Activated CD8-positive, alpha-beta memory T cell treated with anti-CD3 and anti-CD28 coated beads, Interleukin-2, amount 50 U/mL, for 1 hour (primary cell): ENCODE measurements around the gene RDX.

ENCODE experiments used
- DNase-seq: peaks from one replicate; pipeline ENCODE4 v3.0.0-alpha.2; 2020; ENCODE audit errors: extremely low read depth

Gene RDX

GRCh38 chr11:110172468-110173065 lies 123.8 kb downstream of the RDX start:
- DNase-seq, result no peak

- DNase-seq, result no peak
Measured at GRCh38 chr11:110169738-110170137, 126.7 kb downstream of the RDX start.

GRCh38 chr11:110168033-110168803 lies 128.2 kb downstream of the RDX start:
- no peak for DNase-seq

GRCh38 chr11:110165039-110165925 lies 131.1 kb downstream of the RDX start:
- no peak for DNase-seq

- DNase-seq, result no peak
Measured at GRCh38 chr11:110162216-110162615, 134.2 kb downstream of the RDX start.

GRCh38 chr11:110161061-110161460 lies 135.4 kb downstream of the RDX start:
- no peak for DNase-seq

GRCh38 chr11:110160437-110160836 lies 136.0 kb downstream of the RDX start:
- DNase-seq, result no peak

- no peak for DNase-seq
Measured at GRCh38 chr11:110160016-110160415, 136.4 kb downstream of the RDX start.

GRCh38 chr11:110159476-110159875 lies 136.9 kb downstream of the RDX start:
- DNase-seq, result no peak

- no peak for DNase-seq
Measured at GRCh38 chr11:110158317-110159200, 137.9 kb downstream of the RDX start.

- no peak for DNase-seq
Measured at GRCh38 chr11:110156503-110156902, 139.9 kb downstream of the RDX start.

GRCh38 chr11:110153474-110153873 lies 142.9 kb downstream of the RDX start:
- no peak for DNase-seq

- DNase-seq, result no peak
Measured at GRCh38 chr11:110152199-110152598, 144.2 kb downstream of the RDX start.

GRCh38 chr11:110148775-110149744 lies 147.4 kb downstream of the RDX start:
- no peak for DNase-seq

- no peak for DNase-seq
Measured at GRCh38 chr11:110147962-110148709, 148.3 kb downstream of the RDX start.

- no peak for DNase-seq
Measured at GRCh38 chr11:110141812-110142211, 154.6 kb downstream of the RDX start.

- no peak for DNase-seq
Measured at GRCh38 chr11:110134110-110134509, 162.3 kb downstream of the RDX start.

- DNase-seq, result no peak
Measured at GRCh38 chr11:110133160-110133559, 163.3 kb downstream of the RDX start.

- no peak for DNase-seq
Measured at GRCh38 chr11:110131386-110132123, 164.9 kb downstream of the RDX start.
